Activated T-cell treated with anti-CD3 and anti-CD28 coated beads for 48 hours (primary cell): ENCODE data around the gene PUS1.

Experiments used
- DNase-seq: peaks from one replicate; pipeline ENCODE4 v3.0.0-alpha.2; 2020; ENCODE audit warnings: low read depth

PUS1 gene

GRCh38 chr12:131991816-131992430 is 62.8 kb downstream of the PUS1 start:
- DNase-seq: no peak

GRCh38 chr12:131994589-131994988 is 65.5 kb downstream of the PUS1 start:
- DNase-seq: no peak
